G401.6 (cell line): ENCODE measurements around the gene CARHSP1.
"Not testable (repeated sequence)": the region's sequence is repeated elsewhere in the genome, so short reads cannot be mapped to it uniquely, and the experiment has no call there.

Source experiments
- FAIRE-seq: peaks from 2 replicates; lab custom pipeline; 2012; peaks lifted over from hg19 to GRCh38; lab: Jason Lieb, UNC

The CARHSP1 gene

GRCh38 chr16:8868416-8869211 lies at the start of gene CARHSP1:
TSS of gene CARHSP1 (minus strand) at chr16:8869006. CDS start at chr16:8859328, 9,678 bp downstream.
- FAIRE-seq = no peak

DNA sequence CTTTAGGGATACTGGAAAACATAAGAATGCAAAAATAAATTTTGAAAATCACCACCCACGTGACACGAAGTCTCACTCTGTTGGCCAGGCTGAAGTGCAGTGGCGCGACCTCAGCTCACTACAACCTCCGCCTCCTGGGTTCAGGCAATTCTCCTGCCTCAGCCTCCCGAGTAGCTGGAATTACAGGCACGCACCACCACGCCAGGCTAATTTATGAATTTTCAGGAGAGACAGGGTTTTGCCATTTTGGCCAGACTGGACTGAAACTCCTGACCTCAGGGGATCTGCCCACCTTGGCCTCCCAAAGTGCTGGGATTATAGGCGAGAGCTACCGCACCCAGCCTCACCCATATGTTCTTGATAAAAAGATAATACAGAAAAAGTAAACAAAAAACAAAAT lies 48.5 kb upstream of the CARHSP1 start:
- FAIRE-seq = not testable (repeated sequence)

GRCh38 chr16:8916541-8917225 lies 47.9 kb upstream of the CARHSP1 start:
- FAIRE-seq = no peak

- FAIRE-seq = no peak
Observed at GRCh38 chr16:8915722-8916301, 47.0 kb upstream of the CARHSP1 start.

DNA sequence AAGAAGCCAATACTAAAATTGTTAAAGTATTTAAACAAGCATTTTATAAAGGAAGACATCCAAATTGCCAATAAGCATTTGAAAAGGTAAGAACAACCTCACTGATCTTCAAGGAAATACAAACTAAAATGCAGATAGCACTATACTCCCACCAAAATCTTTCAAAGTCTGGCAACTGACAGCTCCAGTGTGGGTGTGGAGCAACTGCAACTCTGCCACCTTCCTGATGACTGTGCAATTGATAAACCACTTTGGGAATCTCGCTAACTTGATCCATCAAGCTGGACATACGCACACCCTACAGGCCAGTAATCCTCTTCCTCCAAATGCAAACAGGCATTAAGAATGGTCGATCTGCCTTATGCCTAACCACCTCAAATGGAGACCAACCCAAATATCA lies 45.3 kb upstream of the CARHSP1 start:
- no peak for FAIRE-seq

DNA sequence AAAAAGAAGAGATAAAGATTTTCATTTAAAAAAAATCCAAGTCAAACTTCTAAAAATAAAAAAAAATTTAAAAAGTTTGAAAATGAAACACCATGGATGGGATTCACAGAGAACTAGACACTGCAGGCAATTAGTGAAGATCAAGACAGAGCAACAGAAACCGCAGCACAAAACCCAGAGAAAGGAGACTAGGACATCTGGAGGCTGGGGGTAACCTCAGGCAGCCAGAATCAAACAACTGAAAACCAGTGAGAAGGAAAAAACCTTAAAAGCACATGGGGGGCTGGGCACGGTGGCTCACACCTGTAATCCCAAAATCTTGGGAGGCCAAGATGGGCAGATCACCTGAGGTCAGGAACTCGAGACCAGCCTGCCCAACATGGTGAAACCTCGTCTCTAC lies 44.0 kb upstream of the CARHSP1 start:
- no peak for FAIRE-seq

- FAIRE-seq = no peak
Observed at GRCh38 chr16:8910811-8911210, 42.0 kb upstream of the CARHSP1 start.

DNA sequence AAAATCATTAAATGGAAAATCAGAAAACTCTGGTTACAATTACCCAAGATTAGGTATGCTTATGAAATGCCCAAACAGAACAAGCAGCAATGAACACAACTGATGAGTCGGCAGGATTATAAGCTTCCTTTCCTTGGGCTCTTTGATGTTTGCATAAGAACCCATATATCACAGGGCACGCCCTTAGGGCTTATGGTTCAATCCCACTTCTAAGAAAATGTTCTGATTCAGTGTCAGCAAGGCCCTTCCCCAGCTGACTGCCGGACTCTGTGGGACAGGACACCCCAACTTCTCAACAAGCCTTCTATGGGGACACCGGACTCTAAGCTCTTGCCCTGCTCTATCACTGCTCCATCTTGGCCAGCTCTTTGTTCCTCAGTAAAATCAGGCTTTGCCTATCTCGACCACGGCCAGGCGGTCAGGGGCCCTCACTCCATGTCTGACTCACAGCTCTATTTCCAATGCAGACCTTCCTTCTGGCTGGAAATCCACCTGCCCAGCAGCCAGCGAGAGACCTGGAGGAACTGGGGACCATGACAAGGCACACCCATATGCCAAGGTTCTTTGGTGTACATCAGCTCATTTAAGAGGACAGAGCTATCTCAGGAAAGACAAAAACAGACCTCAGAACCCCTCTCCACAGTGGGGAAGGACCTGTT lies 40.1 kb upstream of the CARHSP1 start:
- no peak for FAIRE-seq

GRCh38 chr16:8907096-8907495 lies 38.3 kb upstream of the CARHSP1 start:
- no peak for FAIRE-seq

- FAIRE-seq = no peak
Observed at GRCh38 chr16:8905795-8906591, 37.2 kb upstream of the CARHSP1 start.

DNA sequence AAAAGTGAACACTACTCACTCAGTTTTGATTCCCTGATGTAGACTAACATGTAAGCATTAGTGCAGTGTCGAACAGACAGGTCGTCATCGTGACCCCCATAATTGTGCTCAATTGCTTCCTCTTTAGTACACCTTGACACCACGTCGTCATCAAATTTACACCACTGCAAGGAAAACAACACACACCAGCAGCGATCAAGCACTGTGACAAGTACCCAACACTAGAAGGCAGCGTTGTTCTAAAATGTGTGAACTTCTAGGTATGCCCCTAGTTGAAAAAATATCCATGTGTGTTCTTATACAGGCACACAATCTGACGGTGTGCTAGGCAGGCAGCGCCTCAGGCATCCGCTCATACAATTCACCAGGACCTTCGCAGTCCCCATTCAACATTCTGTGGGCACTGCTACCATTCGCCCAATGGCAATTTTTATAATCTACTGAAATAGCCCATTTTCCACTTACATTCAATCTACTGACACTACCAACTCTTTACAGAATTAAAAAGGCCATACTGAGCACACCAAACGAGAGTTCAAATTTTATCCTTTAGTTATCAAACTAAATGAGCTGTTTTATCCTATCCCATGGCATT lies 36.5 kb upstream of the CARHSP1 start:
- peak; percentile 25 for FAIRE-seq

GRCh38 chr16:8904018-8904430 lies 35.2 kb upstream of the CARHSP1 start:
- FAIRE-seq = no peak

- no peak for FAIRE-seq
Observed at GRCh38 chr16:8903004-8903403, 34.2 kb upstream of the CARHSP1 start.

- no peak for FAIRE-seq
Observed at GRCh38 chr16:8901320-8901861, 32.6 kb upstream of the CARHSP1 start.

DNA sequence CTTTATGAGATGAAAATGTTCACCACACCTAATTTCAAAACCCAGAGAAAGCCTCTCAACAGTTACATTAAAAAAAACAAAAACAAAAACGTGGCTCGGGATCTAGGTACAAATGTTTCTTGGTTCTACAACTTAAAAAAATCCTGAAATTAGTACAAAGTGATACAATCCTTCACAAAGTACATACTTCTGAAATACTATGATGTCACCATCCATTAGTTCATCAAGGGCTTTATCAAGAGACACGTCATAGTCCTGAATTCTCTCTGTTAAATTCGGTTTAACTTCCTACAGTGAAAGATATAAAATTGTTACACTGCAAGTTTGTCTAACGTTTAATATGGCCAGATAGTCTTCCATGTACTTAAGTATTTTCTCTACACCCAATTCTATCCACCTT lies 31.5 kb upstream of the CARHSP1 start:
- FAIRE-seq = no peak

- FAIRE-seq = no peak
Observed at GRCh38 chr16:8899709-8900317, 31.0 kb upstream of the CARHSP1 start.

DNA sequence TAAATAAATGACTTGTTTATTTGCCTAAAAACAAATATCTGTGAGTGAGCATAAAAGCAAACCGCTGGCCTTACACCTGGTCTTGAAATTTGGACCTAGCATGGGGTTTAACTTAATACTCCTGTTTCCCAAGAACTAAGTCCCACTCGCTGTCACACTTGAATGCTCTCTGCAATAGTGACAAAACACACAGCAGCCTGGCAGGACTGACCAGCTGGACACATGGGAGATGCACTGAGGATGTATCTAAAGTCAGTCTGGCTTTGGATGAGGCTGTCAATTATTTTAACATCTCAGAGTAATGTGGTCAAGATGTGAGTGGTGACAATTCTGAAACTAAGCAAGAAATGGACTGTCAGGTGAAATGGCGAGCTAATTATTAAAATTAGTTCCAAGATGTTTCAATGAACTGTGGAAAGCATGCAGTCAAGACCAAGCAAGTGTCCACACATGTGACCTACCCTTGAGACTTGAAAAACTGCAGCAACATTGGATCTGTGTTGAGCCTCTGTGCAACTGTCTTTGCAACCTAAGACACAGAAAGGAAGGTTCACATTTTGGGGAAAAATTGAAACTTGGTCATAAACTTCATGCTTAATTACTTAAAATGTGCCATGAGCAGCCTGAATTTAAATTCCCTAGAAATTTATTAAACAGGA lies 30.0 kb upstream of the CARHSP1 start:
- FAIRE-seq = no peak

GRCh38 chr16:8894736-8895334 lies 26.0 kb upstream of the CARHSP1 start:
- no peak for FAIRE-seq

DNA sequence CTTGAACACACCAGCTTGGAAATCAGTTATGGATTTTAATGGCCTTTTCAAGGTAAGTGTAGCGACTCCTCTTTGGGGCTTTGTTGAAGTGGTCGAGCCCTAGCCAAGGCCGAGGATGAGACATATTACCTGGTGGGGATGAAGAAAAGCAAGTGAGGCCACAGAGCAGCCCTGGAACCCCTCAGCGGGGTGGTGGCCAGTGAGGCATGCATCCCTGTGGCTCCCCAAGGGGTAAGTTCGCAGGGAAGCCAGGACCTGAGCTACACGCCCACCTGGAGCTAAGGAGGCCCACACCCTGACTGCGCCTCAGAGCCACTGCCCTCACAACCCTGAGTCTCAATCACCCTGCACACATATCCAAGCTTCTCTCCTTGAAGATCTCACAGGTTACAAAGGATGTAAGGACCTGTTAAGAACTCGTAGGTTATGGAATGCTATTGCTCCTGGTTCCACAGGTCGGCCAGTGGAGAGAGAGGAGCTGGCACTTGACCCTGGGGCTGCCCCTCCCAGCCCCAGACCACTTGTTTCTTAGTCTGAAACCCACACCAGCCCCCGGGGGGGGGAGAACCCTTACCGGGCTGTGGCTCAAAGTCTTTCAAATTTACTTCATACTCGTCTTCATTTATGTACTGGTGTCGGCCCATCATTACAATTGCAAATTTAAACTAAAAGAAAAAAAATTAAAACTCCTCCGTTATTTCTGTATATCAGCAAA lies 25.3 kb upstream of the CARHSP1 start:
- no peak for FAIRE-seq
